ENCODE results near the gene RRP8.

Gene RRP8

DNA sequence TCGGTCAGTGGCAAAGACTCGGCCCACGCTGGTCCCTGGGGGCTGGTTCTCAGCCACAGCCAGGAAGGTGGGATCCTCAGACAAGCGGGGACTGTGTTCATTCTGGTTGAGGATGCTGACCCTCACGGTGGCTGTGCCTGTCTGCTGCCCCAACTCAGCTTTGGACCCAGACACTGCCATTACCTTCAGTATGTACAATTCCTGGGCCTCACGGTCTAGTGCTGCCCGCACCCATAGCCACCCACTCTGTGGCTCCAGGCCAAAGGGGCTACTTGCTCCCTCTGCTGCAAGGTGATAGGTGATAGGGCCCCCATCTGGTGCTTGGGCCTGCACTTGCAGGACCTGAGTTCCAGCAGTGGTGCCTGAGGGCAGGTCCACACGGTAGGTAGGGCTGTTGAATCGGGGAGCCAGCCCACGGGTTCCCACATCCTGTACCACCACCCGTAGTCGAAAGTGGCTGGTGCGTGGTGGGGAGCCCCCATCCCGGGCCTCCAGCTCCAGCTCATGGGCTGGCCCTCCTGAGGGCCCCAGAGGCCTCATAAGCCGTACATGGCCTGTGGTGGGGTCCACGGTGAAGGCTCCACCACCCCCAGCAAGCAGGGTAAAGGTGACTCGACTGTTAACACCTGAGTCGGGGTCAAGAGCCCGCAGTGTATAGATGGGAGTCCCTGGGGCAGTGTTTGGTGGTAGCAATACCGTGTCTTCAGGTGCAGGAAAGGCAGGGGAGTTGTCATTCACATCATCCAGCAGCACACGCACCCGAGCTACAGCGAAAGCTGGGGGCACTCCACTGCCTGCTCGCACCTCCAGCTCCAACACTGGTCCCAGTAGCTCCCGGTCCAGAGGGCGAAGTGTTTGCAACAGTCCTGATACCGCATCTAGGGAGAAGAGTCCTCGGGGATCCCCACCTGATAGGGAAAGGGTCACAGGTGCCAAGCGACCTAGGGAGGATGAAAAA is 29.0 kb upstream of the RRP8 start:
- DNase-seq (ENCODE audit: low spot score), result no peak

DNA sequence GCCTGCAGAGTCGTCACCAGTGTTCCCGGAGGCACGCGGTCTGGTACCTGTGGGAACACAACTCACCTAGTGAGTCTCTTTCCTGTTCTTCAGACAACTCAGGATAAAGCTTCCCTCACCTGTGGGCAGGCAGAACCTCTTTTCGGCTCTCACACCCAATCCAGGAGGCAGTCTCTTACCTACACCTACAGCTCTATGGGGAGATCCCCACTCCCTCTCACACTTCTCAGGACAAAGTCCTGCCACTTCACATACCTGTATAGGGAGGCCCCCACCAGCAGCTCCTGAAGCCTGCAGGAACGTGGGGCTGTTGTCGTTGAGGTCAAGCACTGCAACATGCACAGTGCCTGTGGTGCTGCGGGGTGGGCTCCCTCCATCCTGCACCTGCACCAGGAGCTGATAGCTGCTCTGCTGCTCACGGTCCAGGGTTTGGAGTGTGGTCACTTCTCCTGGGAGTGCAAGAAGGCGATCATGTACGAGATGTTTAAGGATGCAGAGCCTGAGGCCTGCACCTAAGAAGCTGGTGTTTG is 28.0 kb upstream of the RRP8 start:
- DNase-seq (ENCODE audit: low spot score), result no peak

DNA sequence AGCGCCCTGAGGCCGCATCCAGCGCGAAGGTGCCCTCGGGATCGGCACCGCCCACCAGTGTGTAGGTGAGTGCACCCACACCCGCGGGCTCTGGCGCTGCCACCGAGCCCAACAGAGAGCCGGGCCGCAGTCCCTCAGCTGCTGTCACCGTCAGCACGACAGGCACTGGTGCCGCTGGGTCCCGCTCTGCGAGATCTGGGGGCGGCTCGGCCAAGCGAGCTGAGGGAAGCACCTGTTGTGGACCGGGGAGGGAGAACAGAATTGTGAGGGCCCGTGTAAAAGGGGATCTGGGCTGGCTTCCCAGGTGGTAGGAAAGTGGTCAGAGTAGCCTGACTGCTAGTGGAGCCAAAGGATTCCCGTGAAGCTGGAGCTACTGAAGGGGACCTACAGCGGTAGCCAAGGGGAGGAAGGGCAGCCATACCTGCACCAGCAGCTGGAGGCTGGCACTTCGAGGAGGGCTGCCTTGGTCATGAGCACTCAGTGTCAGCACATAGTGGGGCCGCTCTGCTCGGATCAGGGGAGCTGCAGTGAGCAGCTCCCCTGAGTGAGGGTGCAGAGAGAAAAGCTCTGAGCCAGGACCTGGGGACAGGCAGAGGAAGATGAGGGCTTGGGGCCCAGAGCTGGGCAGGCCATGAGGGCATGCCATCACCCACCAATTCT is 27.3 kb upstream of the RRP8 start:
- no peak for DNase-seq (ENCODE audit: low spot score)

DNA sequence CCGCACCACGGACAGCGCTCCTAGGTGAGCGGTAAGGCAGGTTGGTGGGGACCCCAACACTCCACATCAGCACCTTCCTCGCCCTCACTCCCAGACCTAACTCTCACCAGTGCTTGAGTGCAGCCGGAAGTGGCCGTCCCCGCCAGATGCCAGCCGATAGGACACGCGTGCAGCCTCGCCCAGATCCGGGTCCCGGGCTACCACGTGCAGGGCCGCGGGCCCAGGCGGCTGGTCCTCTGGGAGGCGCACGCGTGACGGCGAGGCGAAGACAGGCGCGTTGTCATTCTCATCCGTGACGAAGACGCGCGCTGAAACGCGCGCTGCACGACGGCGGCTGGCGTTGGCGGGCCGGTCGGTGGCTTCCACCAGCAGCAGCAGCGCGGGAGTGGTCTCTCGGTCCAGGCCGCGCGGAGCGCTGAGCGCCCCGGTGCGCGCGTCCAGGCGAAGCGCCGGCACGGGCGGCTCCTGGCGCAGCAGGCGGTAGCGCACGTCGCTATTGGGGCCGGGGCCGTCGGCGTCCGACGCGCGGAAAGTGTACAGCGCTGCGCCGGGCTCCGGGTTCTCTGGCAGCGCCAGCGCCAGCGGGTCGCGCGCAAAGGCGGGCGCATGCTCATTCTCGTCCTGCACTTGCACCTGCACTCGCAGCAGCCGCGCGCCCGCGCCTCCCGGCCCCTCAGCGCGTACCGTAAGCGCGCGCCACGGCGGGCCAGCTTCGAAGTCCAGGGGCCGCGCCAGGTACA is 26.6 kb upstream of the RRP8 start:
- no peak for DNase-seq (ENCODE audit: low spot score)

- DNase-seq (ENCODE audit: low spot score), result no peak
Measured at GRCh38 chr11:6629573-6629891, 26.1 kb upstream of the RRP8 start.

DNA sequence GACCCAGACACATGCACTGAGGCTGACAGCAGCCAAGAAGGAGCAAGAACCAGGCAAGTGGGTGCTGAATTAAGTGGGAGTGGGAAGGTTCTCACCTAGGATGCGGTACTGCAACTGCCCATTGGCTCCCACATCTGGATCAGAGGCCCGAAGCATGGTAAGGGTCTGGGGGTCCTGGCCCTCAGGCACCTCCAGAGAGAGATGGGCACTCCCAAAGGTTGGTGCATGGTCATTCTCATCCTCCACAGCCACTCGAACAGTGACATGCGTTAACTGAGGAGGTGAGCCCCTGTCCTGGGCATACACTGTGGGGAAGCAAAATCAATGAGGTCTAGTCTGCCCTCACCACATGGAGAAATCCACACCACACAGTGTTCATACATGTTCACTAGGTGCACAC is 25.1 kb upstream of the RRP8 start:
- DNase-seq (ENCODE audit: low spot score), result no peak

GRCh38 chr11:6627762-6628241 is 24.4 kb upstream of the RRP8 start:
- no peak for DNase-seq (ENCODE audit: low spot score)

GRCh38 chr11:6626971-6627761 is 23.8 kb upstream of the RRP8 start:
- DNase-seq (ENCODE audit: low spot score), result no peak

DNA sequence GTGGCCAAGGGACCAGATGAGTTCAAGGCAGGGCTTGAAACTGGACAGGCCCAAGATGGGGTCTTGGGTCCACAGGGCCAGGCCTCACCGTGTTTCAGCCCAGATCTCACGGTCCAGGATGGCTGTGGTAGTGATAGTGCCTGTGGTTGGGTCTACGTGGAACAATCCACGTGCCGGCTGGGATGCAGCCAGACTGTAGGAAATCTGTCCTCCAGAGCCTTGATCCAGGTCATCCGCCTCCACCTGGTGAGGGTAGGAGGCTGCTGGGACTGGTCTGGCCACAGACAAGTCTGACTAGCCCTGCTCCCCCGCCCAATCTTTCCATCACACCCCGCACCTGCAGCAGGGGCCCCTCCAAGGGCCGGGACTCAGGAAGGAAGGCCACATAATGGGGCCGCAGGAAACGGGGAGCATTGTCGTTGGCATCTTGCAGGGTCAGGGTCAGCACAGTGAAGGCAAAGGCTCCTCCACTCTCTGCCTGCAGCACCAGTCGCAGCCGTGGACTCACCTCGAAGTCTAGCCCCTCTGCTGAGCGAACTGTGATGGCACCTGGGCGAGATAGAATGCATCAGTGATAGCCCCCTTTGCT is 22.5 kb upstream of the RRP8 start:
- DNase-seq (ENCODE audit: low spot score), result no peak

DNA sequence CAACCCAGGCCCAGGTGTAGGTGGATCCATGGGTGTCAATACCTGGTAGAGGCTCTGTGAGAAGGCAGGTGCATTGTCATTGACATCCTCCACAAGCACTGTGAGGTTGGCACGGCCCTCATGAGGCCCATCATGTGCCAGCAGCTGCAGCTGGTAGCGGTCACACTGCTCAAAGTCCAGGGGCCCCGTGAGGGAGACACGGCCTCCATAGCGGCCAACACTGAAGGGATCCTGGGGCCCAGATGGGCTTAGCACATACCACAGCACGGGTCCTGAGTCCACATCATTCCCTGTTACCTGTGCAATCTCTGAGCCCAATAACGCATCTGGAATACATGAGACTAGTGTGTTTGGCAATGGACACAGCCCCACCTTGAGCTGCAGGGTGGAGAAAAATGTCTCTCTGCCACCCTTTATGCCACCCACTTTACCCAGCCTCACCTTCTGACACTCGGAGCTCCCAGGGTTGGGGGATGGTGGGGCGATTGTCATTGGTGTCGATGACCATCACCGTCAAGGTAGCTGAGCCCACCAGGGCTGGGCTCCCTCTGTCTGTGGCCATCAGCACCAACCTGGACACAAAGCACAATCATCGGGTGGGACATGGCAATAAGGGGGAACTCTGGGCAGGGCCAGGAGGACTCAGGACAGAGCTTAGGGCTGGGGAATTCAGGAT is 21.9 kb upstream of the RRP8 start:
- no peak for DNase-seq (ENCODE audit: low spot score)

DNA sequence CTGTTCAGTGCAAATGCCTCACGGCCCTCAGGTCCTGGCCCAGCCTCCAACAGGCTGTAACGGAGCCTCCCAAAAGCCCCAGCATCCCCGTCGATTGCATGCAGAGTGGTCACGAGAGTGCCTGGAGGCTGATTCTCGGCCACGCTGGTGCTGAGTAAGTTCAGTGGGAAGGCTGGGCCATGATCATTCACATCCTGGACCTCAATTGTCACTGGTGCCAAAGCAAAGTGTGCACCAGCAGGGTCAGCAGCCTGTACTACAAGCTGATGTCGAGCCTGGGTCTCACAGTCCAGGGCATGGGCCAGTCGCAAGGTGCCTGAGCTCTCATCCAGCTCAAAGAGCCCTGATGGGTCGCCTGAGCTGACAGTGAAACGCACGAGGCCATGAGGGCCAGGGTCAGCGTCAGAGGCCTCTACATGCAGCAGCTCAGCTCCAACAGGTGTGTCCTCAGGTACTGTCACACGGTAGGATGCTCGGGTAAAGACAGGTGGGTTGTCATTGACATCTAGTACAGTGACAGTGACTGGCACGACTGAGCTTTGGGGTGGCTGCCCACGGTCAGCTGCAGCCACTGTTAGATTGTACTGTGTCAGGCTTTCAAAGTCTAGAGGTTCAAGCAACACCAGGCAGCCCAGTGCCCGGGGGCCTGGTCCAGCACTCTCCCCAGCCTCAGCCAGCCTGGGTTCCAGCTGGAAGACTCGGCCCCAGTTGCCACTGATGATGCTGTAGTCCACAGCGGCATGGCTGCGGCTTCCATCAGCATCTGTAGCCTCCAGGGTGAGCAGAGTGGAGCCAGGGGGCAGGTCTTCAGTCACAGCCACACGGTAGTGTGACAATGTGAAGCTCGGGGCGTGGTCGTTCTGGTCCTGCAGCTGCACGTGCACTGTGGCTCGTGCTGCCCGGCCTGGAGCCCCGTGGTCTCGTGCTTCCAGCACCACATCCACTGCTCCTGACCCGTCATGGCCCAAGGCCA is 20.3 kb upstream of the RRP8 start:
- no peak for DNase-seq (ENCODE audit: low spot score)

DNA sequence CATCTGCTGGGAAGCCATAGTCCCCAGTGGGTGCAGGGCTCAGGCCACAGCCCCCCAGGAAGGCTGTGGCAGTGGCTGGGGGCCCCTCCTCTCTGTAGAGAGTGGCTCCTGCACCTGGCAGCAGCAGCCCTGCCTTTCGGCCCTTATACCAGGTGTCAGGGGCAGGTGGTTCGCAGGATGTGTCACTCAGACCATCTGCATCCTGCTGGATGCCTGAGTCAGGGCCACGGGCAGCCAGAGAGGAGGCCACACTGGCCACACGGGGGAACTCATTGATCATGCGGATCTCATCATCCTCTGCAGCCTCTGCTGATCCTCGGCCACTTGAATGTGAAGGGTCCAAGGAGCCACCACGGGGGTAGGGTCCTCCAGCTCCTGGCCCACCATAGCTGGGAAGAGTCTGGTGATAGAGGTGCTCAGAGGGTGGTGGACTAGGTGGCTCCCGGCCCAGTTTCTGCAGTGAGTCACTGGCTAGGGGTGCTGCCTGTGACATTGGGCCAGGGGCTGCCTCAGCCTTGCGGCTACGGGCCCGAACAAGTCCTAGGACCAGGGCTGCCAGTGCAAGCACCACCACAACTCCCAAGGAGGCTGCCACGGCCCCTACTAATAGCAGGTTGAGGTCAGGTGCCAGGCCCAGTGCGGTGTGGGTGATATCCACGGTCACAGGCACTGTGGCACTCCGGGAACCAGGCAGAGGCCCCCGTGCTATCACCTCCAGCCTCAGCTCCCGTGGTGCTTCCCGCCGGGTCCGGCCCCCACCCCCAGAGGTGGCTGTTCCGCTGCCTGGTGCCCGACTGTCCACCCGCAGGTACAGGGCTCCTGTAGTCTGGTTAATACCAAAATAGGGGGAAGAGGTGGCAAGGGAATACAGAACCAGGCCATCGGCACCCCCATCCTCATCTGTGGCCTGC is 19.1 kb upstream of the RRP8 start:
- DNase-seq (ENCODE audit: low spot score), result no peak

DNA sequence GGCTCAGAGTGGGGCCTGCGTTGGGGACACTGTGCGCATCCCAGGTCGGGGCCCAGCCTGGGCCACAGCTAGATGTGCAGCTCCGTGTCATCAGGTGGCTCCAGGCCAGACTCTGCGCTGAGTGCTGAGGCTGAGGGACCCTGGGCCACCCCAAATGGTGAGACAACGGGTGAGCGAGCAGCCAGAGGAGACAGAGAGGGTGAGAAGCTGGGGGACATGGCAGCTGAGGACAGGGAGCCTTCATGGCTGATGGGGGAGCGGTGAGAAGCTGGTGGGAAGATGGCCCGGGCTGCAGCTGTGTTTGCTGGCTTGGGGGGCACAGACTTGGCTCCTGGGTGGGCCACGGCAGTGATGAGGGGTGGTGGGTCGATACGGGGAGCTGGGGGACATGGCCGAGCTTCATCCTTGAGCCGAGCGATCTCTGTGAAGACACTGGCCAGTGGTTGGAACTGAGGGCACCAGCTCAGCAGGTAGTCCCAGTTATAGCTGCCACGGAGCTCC is 18.3 kb upstream of the RRP8 start:
- no peak for DNase-seq (ENCODE audit: low spot score)

DNA sequence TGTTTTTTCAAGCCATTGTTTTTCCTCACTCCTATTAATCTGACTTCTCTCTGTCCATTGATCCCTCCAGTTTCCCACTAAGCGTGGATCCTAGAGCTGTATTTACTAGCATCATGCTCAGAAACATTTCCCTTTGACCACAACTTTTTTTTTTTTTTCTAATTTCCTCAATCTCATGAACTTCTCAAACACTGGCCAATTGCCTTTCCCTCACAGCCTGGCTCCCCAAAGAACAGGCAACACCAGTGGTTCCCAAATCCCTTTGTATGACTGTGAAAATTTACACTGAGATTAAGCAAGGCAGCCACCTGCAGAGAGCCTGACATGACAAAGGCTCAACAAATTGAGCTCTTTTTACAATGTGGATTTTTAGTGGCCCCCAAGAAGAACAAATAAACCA is 17.2 kb upstream of the RRP8 start:
- no peak for DNase-seq (ENCODE audit: low spot score)

- peak; percentile 97 for DNase-seq (ENCODE audit: low spot score)
Measured at GRCh38 chr11:6619004-6619745, 15.8 kb upstream of the RRP8 start, which contains the start of gene TPP1. TPP1 (minus strand) TSS chr11:6619422; CDS start chr11:6619400, 22 bp downstream.

DNA sequence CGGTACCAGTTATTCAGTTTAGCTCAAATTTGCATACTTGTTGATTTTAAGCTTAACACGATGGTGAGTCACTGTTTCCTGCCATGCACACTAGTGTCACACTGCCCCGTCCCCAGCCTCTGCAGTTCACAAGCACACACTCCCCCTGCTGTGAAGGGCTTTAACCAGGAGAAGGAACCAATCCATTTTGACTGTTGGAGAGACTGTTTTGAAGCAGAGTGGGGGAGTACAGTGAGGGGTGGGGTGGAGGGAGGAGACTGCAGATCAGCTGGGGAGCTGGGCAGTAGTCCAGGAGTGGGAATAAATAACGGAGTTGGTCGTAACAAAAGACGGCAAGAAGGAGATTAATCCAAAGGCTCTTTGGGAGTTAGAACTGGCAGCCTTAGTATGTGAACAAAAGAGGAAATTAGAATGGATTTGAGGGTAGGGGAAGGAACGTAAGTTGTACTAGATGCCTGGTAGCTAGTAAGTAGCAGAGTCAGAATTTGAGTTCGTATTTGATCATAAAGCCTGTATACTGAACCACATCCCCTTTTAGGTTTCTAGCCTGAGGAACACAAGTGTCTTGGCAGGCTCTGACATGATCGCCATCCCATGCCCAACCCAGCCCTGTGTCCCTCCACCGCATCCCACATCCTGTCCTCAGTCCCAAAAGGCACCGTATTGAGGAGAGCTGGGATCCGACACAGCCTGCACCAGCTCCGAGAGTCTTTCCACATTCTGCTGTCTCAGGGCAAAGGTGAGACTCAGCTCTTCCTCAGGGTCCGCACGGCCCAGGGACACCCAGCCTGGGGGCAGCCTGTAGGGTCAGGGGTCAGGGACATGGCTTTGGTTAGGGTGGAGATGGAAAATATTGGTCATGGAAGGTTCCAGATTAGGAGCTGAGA is 14.9 kb upstream of the RRP8 start:
- no peak for DNase-seq (ENCODE audit: low spot score)
